K562 (cell line): ENCODE measurements around the gene VSIG4. TPM values are rescaled to one million over a fixed set of nuclear protein-coding genes. Genes with fewer than 3 reads are reported as not detected.

ENCODE experiments used
- CREB3L1 ChIP-seq: fragments of 450-650 bp; IDR thresholded peaks from 2 replicates; pipeline ENCODE4 v1.6.1; 2014; ENCODE audit warnings: low read depth, mild to moderate bottlenecking, moderate library complexity, borderline replicate concordance
- E2F5 ChIP-seq: sonication (generic); formaldehyde crosslinking; IDR thresholded peaks from 2 replicates; pipeline ENCODE4 v1.8.0; 2022; ENCODE audit warnings: mild to moderate bottlenecking, missing genetic modification reagents
- ETV6 ChIP-seq, 3 experiments: fragments of 150-350 bp in 1 of 3; sonication (generic) in 1 of 3; formaldehyde crosslinking in 1 of 3; IDR thresholded peaks; 2 replicates each; pipeline versions ENCODE4 v1.6.1 to v1.8.0; 2014 to 2022; ENCODE audit warnings: borderline replicate concordance in 2 of 3, low read depth in 2 of 3, antibody characterized with exemption in 1 of 3, low read length in 1 of 3, mild to moderate bottlenecking in 1 of 3, missing genetic modification reagents in 1 of 3
- HDGF ChIP-seq: fragments of 450-650 bp; IDR thresholded peaks from 2 replicates; pipeline ENCODE4 v1.6.1; 2016
- HMGXB4 ChIP-seq: sonication (generic); formaldehyde crosslinking; IDR thresholded peaks from 2 replicates; pipeline ENCODE4 v1.8.1; 2023; ENCODE audit warnings: mild to moderate bottlenecking, missing genetic modification reagents
- HOXB6 ChIP-seq: fragments of 250-450 bp; sonication (Bioruptor Pico); IDR thresholded peaks from 2 replicates; pipeline ENCODE4 v1.5.1; 2022; ENCODE audit warnings: mild to moderate bottlenecking, borderline replicate concordance
- ZBTB5 ChIP-seq: fragments of 450-650 bp; IDR thresholded peaks from 2 replicates; pipeline ENCODE4 v1.6.1; 2017; ENCODE audit warnings: antibody characterized with exemption
- ZNF146 ChIP-seq: IDR thresholded peaks from one replicate; pipeline ENCODE4 v1.6.1; 2018; ENCODE audit warnings: missing compliant biosample characterization; ENCODE audit not compliant: unreplicated experiment
- ZNF41 ChIP-seq: fragments of 250-450 bp; sonication (Bioruptor Pico); conservative IDR thresholded peaks from 2 replicates; pipeline ENCODE4 v1.4.0; 2020; ENCODE audit warnings: mild to moderate bottlenecking
- ZNF609 ChIP-seq: sonication (generic); formaldehyde crosslinking; IDR thresholded peaks from 2 replicates; pipeline ENCODE4 v1.8.1; 2023; ENCODE audit warnings: missing genetic modification reagents, mild to moderate bottlenecking, borderline replicate concordance
- polyA plus RNA-seq, 8 experiments: library from polyadenylated mRNA; depleted of rRNA in 4 of 8; stranded (reverse) in 5 of 8; unstranded in 3 of 8; fragments of >200 nt; fragmentation: Nextera tagmentation in 2 of 8; fragmentation: Illumina TruSeq in 1 of 8; extraction: Ambion mirVana in 2 of 8; extraction: Trizol in 1 of 8; gene quantifications; 2 replicates each; pipeline versions ENCODE4 v1.2.1 to v1.2.3, GENCODE V29; 2011 to 2014; ENCODE audit warnings: inconsistent platforms in 1 of 8, missing spikeins in 1 of 8
- total RNA-seq, 7 experiments: library from RNA; depleted of rRNA in 6 of 7; stranded (reverse); fragments of >200 nt in 6 of 7; fragmentation: Illumina TruSeq in 2 of 7; extraction: Trizol in 2 of 7; gene quantifications; 2 replicates each; pipeline versions ENCODE4 v1.2.1 to v1.2.3, GENCODE V29; 2011 to 2021; ENCODE audit warnings: low replicate concordance in 1 of 7

Gene VSIG4
- total and polyA plus RNA-seq, 9 of the 15 experiments (the other 6 are each of a cell fraction or from before 2014, with no cell fraction given) = 0.22 to 1.6 (median 0.46) TPM; not detected in 1

- no peak for TF ChIP-seq ZBTB5
- no peak for TF ChIP-seq ZNF609 (CRISPR knock-in tag)
- TF ChIP-seq E2F5 (CRISPR knock-in tag) = no peak
- no peak for TF ChIP-seq ZNF41
- no peak for TF ChIP-seq HDGF
- TF ChIP-seq HOXB6 (CRISPR knock-in tag) = peak; percentile 79
- no peak for TF ChIP-seq ETV6 (IDR thresholded peaks at IDR 0.05; ENCODE audit: borderline replicate concordance in 1 of 2, low read depth in 2 of 2, low read length in 1 of 2)
- no peak for TF ChIP-seq ETV6 (CRISPR knock-in tag; IDR thresholded peaks at IDR 0.05; ENCODE audit: borderline replicate concordance)
- no peak for TF ChIP-seq CREB3L1
- TF ChIP-seq HMGXB4 (CRISPR knock-in tag) = no peak
- TF ChIP-seq ZNF146 (CRISPR knock-in tag) = no peak
These were observed 17.9 kb downstream of the VSIG4 start (continued) for GRCh38 chrX:66021765-66022631.
